ENCODE data around the gene DMD.

GRCh38 chrX:31921236-31921635 is 1290.1 kb downstream of the DMD start:
- TF ChIP-seq FOXS1 (CRISPR knock-in tag; IDR thresholded peaks at IDR 0.05) (no peak), CTCF (IDR thresholded peaks at IDR 0.05) (no peak)

Measured in A549 (cell line).